DND-41 (cell line): ENCODE data around the gene DLX2.

Source experiments
- ATAC-seq: fragments of 200-7000 bp; cut with Tn5 transposase; 3 replicates; pipeline ENCODE4 v1.9.1; 2021; ENCODE audit warnings: low read depth; ENCODE audit not compliant: insufficient read depth
- DNase-seq: peaks from one replicate; pipeline ENCODE4 v3.0.0-alpha.2; 2020
- H2AFZ ChIP-seq: 2 replicates; pipeline ENCODE4 v1.6.0; 2012; ENCODE audit warnings: low read depth, low read length
- H3K27ac ChIP-seq: 2 replicates; pipeline ENCODE4 v1.5.1; 2012; ENCODE audit warnings: low read length, inconsistent platforms
- H3K27me3 ChIP-seq: fragments of 200-600 bp; sonication (generic); 2 replicates; pipeline ENCODE4 v1.6.0; 2012; ENCODE audit warnings: low read length, mild to moderate bottlenecking, inconsistent platforms; ENCODE audit not compliant: insufficient read depth, poor library complexity
- H3K36me3 ChIP-seq: 2 replicates; pipeline ENCODE4 v1.5.1; 2012; ENCODE audit warnings: low read length, inconsistent platforms; ENCODE audit not compliant: insufficient read depth
- H3K4me1 ChIP-seq: 2 replicates; pipeline ENCODE4 v1.5.1; 2012; ENCODE audit warnings: mild to moderate bottlenecking, low read length; ENCODE audit not compliant: insufficient read depth
- H3K4me2 ChIP-seq: 2 replicates; pipeline ENCODE4 v1.6.0; 2012; ENCODE audit warnings: mild to moderate bottlenecking, moderate library complexity, low read length, inconsistent platforms; ENCODE audit not compliant: insufficient read depth
- H3K4me3 ChIP-seq, 2 experiments: fragments of 200-600 bp in 1 of 2; shearing (Covaris generic) in 1 of 2; 2 replicates each; pipeline ENCODE4 v1.5.1; 2012 to 2016; ENCODE audit warnings: inconsistent platforms in 2 of 2, low read length in 2 of 2, mild to moderate bottlenecking in 2 of 2, low read depth in 1 of 2, moderate library complexity in 1 of 2
- H3K79me2 ChIP-seq: 2 replicates; pipeline ENCODE4 v1.6.0; 2012; ENCODE audit warnings: low read length, inconsistent platforms; ENCODE audit not compliant: insufficient read depth
- H3K9ac ChIP-seq: 2 replicates; pipeline ENCODE4 v1.6.0; 2012; ENCODE audit warnings: low read depth, mild to moderate bottlenecking, inconsistent platforms, low read length, moderate library complexity
- H3K9me3 ChIP-seq: 2 replicates; pipeline ENCODE4 v1.5.1; 2012; ENCODE audit warnings: low read length, moderate library complexity, mild to moderate bottlenecking, inconsistent platforms; ENCODE audit not compliant: insufficient read depth, severe bottlenecking
- H4K20me1 ChIP-seq: 2 replicates; pipeline ENCODE4 v1.6.0; 2012; ENCODE audit warnings: low read length; ENCODE audit not compliant: insufficient read depth
- EZH2 ChIP-seq: IDR thresholded peaks from 3 replicates; pipeline ENCODE4 v1.6.1; 2012; ENCODE audit warnings: borderline replicate concordance, low read depth, mild to moderate bottlenecking, moderate library complexity, low read length, inconsistent platforms; ENCODE audit not compliant: severe bottlenecking
- TF ChIP-seq, protein P1 (sequence below): IDR thresholded peaks from 2 replicates; pipeline ENCODE4 v1.5.1; 2012; ENCODE audit warnings: borderline replicate concordance, low read length, moderate library complexity, mild to moderate bottlenecking; ENCODE audit not compliant: poor library complexity, severe bottlenecking; ENCODE audit errors: extremely low read depth

The DLX2 gene

DNA sequence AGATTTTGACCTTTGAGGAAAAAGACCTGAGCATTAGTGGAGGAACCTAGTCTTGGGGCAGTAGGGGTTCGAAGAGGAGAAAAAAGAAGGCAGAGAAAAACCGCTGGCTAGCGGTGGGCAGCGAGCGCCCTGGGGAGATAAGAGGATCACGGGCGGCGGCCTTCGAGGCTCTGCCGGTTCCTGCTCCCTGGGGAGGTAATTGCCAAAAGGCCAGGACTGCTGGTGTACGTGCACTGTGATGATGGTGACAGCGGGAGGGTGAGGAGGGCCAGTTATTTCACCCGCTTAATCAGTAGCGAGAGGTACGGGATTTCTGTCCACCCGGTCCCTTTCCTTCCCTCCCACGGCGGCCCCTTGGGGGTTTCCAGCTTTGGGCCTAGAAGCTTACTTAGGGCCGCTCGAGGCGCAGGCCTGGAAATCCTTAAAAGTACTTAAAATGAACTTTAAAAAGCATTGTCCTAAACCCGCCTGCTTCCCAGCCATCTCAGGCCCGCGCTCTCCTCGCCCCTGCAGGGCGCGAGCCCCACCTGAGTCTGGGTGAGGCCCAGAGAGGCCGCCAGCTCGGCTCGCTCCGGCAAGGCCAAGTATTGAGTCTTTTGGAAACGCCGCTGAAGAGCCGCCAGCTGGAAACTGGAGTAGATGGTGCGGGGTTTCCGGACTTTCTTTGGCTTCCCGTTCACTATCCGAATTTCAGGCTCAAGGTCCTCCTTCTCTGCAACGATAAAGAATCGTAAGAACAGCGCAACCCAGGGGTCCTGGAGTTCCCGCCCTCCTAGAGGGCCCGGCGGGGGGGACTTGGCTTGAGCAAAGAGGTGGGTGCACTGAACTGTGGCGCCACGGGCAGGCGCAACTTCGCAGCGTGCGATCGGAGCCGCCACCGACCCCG is 1.5 kb downstream of the DLX2 start:
- Histone ChIP-seq H3K4me1 (peaks cover 39% of the 10 kb centered on the region), H3K36me3 (no peaks in the 10 kb centered on the region), H3K9ac (no peak overlapping the region), H3K27ac (no peak overlapping the region), H4K20me1 (0 out of 2 replicates have a peak, but pooled peaks cover 5% of the 10 kb centered on the region), H3K4me2 (peak overlapping the region; percentile 96), H3K27me3 (peaks cover 27% of the 10 kb centered on the region), H3K4me3 (peak overlapping the region in 1 of 2 experiments; percentile 66; a peak in 2 of 4 replicates), H3K79me2 (no peaks in the 10 kb centered on the region), H3K9me3 (no peaks in the 10 kb centered on the region), H2AFZ (no peak overlapping the region)
- TF ChIP-seq EZH2: no peak
- TF ChIP-seq, protein P1, sequence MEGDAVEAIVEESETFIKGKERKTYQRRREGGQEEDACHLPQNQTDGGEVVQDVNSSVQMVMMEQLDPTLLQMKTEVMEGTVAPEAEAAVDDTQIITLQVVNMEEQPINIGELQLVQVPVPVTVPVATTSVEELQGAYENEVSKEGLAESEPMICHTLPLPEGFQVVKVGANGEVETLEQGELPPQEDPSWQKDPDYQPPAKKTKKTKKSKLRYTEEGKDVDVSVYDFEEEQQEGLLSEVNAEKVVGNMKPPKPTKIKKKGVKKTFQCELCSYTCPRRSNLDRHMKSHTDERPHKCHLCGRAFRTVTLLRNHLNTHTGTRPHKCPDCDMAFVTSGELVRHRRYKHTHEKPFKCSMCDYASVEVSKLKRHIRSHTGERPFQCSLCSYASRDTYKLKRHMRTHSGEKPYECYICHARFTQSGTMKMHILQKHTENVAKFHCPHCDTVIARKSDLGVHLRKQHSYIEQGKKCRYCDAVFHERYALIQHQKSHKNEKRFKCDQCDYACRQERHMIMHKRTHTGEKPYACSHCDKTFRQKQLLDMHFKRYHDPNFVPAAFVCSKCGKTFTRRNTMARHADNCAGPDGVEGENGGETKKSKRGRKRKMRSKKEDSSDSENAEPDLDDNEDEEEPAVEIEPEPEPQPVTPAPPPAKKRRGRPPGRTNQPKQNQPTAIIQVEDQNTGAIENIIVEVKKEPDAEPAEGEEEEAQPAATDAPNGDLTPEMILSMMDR: no peak
- no peak for DNase-seq
- no peak for ATAC-seq

- Histone ChIP-seq H3K9ac (no peak overlapping the region), H2AFZ (no peak overlapping the region), H3K27ac (no peak overlapping the region), H4K20me1 (peaks cover 6% of the 10 kb centered on the region; the same call in 1 of the 2 replicates), H3K27me3 (peaks cover 36% of the 10 kb centered on the region), H3K9me3 (no peaks in the 10 kb centered on the region), H3K79me2 (no peaks in the 10 kb centered on the region), H3K4me3 (no peak overlapping the region), H3K4me2 (no peak overlapping the region), H3K4me1 (peaks cover 47% of the 10 kb centered on the region), H3K36me3 (no peaks in the 10 kb centered on the region)
- TF ChIP-seq, protein P1: no peak
- no peak for TF ChIP-seq EZH2
- ATAC-seq: no peak
- DNase-seq: no peak
These were observed 2.4 kb downstream of the DLX2 start for GRCh38 chr2:172100080-172100934.

DNA sequence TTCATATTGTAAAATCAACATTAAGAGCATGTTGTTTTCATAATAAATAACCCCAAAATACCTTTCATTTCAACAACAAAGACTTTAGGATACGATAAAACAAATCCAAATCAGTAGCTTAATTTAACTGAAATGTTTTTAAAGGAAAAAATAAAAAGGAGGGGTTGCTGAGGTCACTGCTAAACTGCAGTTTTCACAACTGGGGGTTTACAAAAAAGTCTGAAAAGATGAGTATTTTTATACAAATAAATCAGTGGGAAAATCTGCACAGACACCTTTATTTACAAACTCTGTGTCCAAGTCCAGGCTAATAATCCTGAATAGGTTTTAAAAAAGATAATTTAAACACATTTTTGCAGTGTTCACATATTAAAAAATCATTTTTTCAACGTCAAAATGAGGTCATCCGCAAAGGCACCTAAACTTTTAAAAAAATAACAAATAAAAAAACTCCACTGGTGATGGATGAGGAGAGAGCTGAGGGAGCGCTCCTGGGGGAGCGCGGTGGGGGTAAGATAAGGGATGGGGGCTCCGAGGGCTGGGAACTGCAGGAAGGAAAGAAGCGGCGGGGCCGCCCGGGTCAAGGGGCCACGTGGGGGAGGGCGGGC is 3.1 kb downstream of the DLX2 start:
- no peaks in the 10 kb centered on the region for H3K36me3 ChIP-seq
- no peak overlapping the region for H3K27ac ChIP-seq
- DNase-seq (no peak), ATAC-seq (no peak)
- no peak overlapping the region for H3K4me3 ChIP-seq
- H3K9me3 ChIP-seq: no peaks in the 10 kb centered on the region
- no peak overlapping the region for H3K9ac ChIP-seq
- H4K20me1 ChIP-seq: peaks cover 10% of the 10 kb centered on the region; the same call in 1 of the 2 replicates
- TF ChIP-seq, protein P1: no peak
- no peak for TF ChIP-seq EZH2
- peaks cover 42% of the 10 kb centered on the region for H3K27me3 ChIP-seq
- peaks cover 53% of the 10 kb centered on the region for H3K4me1 ChIP-seq
- no peak overlapping the region for H3K4me2 ChIP-seq
- H2AFZ ChIP-seq: no peak overlapping the region
- H3K79me2 ChIP-seq: no peaks in the 10 kb centered on the region
